Neural progenitor cell (in vitro differentiated cells): ENCODE data around the gene GRIK1. TPM values are rescaled to one million over a fixed set of nuclear protein-coding genes. Genes with fewer than 3 reads are reported as not detected.

Experiments used
- DNase-seq: peaks from one replicate; pipeline ENCODE4 v3.0.0-alpha.2; 2016; ENCODE audit warnings: low spot score
- H2AFZ ChIP-seq: fragments of 200-600 bp; sonication (generic); replicated peaks from 2 replicates; pipeline ENCODE4 v1.6.1; 2016; ENCODE audit warnings: antibody characterized with exemption
- H3F3A ChIP-seq: fragments of 200-600 bp; sonication (generic); 2 replicates; pipeline ENCODE4 v1.6.1; 2016; ENCODE audit warnings: antibody characterized with exemption, low read depth
- H3K27ac ChIP-seq: fragments of 200-600 bp; sonication (generic); 2 replicates; pipeline ENCODE4 v1.5.1; 2016; ENCODE audit warnings: mild to moderate bottlenecking
- H3K27me3 ChIP-seq: fragments of 200-600 bp; sonication (generic); 2 replicates; pipeline ENCODE4 v1.6.1; 2016; ENCODE audit warnings: mild to moderate bottlenecking, moderate library complexity
- H3K36me3 ChIP-seq: fragments of 200-600 bp; sonication (generic); 2 replicates; pipeline ENCODE4 v1.5.1; 2016
- H3K4me1 ChIP-seq: fragments of 200-600 bp; sonication (generic); 2 replicates; pipeline ENCODE4 v1.6.1; 2016; ENCODE audit warnings: mixed run types
- H3K4me2 ChIP-seq: fragments of 200-600 bp; sonication (generic); 2 replicates; pipeline ENCODE4 v1.6.1; 2016
- H3K4me3 ChIP-seq: fragments of 200-600 bp; sonication (generic); 2 replicates; pipeline ENCODE4 v1.5.1; 2016
- H3K79me2 ChIP-seq: fragments of 200-600 bp; sonication (generic); 2 replicates; pipeline ENCODE4 v1.6.1; 2016; ENCODE audit warnings: low read depth
- H3K9ac ChIP-seq: fragments of 200-600 bp; sonication (generic); 2 replicates; pipeline ENCODE4 v1.6.1; 2016
- H3K9me3 ChIP-seq: fragments of 200-600 bp; sonication (generic); 2 replicates; pipeline ENCODE4 v1.5.1; 2016; ENCODE audit warnings: low read depth
- H4K20me1 ChIP-seq: fragments of 200-600 bp; sonication (generic); 2 replicates; pipeline ENCODE4 v1.6.1; 2016; ENCODE audit warnings: low read depth
- H3K27ac Mint-ChIP-seq: 3 replicates; pipeline ENCODE4 v1.8.0; 2021; ENCODE audit warnings: mixed read lengths
- H3K27me3 Mint-ChIP-seq: 2 replicates; pipeline ENCODE4 v1.8.0; 2022; ENCODE audit warnings: low read depth, mild to moderate bottlenecking, inconsistent platforms, moderate library complexity, mixed read lengths; ENCODE audit not compliant: insufficient read depth
- H3K36me3 Mint-ChIP-seq: 3 replicates; pipeline ENCODE4 v1.8.0; 2021; ENCODE audit warnings: mixed read lengths
- H3K4me1 Mint-ChIP-seq: 3 replicates; pipeline ENCODE4 v1.8.0; 2021; ENCODE audit warnings: mixed read lengths
- H3K4me3 Mint-ChIP-seq: 3 replicates; pipeline ENCODE4 v1.8.0; 2021; ENCODE audit warnings: mild to moderate bottlenecking, moderate library complexity, mixed read lengths
- H3K9me3 Mint-ChIP-seq: 3 replicates; pipeline ENCODE4 v1.8.0; 2020; ENCODE audit warnings: mixed read lengths
- CTCF ChIP-seq: fragments of 200-600 bp; sonication (generic); IDR thresholded peaks from 2 replicates; pipeline ENCODE4 v1.5.1; 2017; ENCODE audit warnings: antibody characterized with exemption, mild to moderate bottlenecking
- EZH2 ChIP-seq: fragments of 200-600 bp; sonication (generic); IDR thresholded peaks from 2 replicates; pipeline ENCODE4 v1.6.1; 2017; ENCODE audit warnings: antibody characterized with exemption, mild to moderate bottlenecking, moderate library complexity
- EZH2phosphoT487 ChIP-seq: fragments of 200-600 bp; sonication (generic); IDR thresholded peaks from 2 replicates; pipeline ENCODE4 v1.6.1; 2017; ENCODE audit warnings: antibody characterized with exemption
- total RNA-seq: library from RNA; depleted of rRNA; stranded (reverse); fragments of >200 nt; gene quantifications from 2 replicates; pipeline ENCODE4 v1.2.3, GENCODE V29; 2015; ENCODE audit warnings: low replicate concordance

The GRIK1 gene
- total RNA-seq, 1 donor from 2014 or later = 1.6 TPM

GRCh38 chr21:29730281-29730680, 209.5 kb downstream of the GRIK1 start:
- no peak overlapping the region for H2AFZ ChIP-seq
- H3K27me3 ChIP-seq = no peaks in the 10 kb centered on the region
- Mint-ChIP-seq H3K27ac (no peak overlapping the region), H3K36me3 (peaks cover 3% of the 10 kb centered on the region), H3K27me3 (no peaks in the 10 kb centered on the region), H3K4me3 (no peak overlapping the region), H3K4me1 (peaks cover 9% of the 10 kb centered on the region), H3K9me3 (peaks cover 4% of the 10 kb centered on the region)
- H3K27ac ChIP-seq = no peak overlapping the region
- no peak for DNase-seq
- no peaks in the 10 kb centered on the region for H4K20me1 ChIP-seq
- no peaks in the 10 kb centered on the region for H3K79me2 ChIP-seq
- no peak overlapping the region for H3K4me2 ChIP-seq
- no peaks in the 10 kb centered on the region for H3K36me3 ChIP-seq
- no peaks in the 10 kb centered on the region for H3K9me3 ChIP-seq
- H3K4me1 ChIP-seq = peaks cover 3% of the 10 kb centered on the region
- H3F3A ChIP-seq = no peaks in the 10 kb centered on the region
- H3K9ac ChIP-seq = no peak overlapping the region
- TF ChIP-seq CTCF (no peak), EZH2 (no peak)
- no peak overlapping the region for H3K4me3 ChIP-seq

GRCh38 chr21:29726044-29726443, 213.8 kb downstream of the GRIK1 start:
- Histone ChIP-seq H3K27me3 (no peaks in the 10 kb centered on the region), H3F3A (peaks cover 12% of the 10 kb centered on the region), H3K79me2 (no peaks in the 10 kb centered on the region), H3K9ac (no peak overlapping the region), H3K4me1 (peaks cover 14% of the 10 kb centered on the region), H3K36me3 (no peaks in the 10 kb centered on the region), H2AFZ (no peak overlapping the region), H3K27ac (no peak overlapping the region), H3K4me2 (no peak overlapping the region), H4K20me1 (no peaks in the 10 kb centered on the region), H3K4me3 (no peak overlapping the region), H3K9me3 (no peaks in the 10 kb centered on the region)
- H3K9me3 Mint-ChIP-seq = peaks cover 2% of the 10 kb centered on the region
- H3K27me3 Mint-ChIP-seq = peaks cover 3% of the 10 kb centered on the region
- TF ChIP-seq EZH2 (no peak), EZH2phosphoT487 (no peak), CTCF (no peak)
- H3K36me3 Mint-ChIP-seq = peaks cover 3% of the 10 kb centered on the region
- H3K4me1 Mint-ChIP-seq = peaks cover 20% of the 10 kb centered on the region
- no peak overlapping the region for H3K27ac Mint-ChIP-seq
- no peak overlapping the region for H3K4me3 Mint-ChIP-seq
- DNase-seq = no peak

GRCh38 chr21:29725025-29725736, 214.6 kb downstream of the GRIK1 start:
- Histone ChIP-seq H3F3A (peaks cover 20% of the 10 kb centered on the region), H2AFZ (no peak overlapping the region), H3K79me2 (no peaks in the 10 kb centered on the region), H3K9me3 (no peaks in the 10 kb centered on the region), H3K27me3 (no peaks in the 10 kb centered on the region), H3K4me1 (peaks cover 23% of the 10 kb centered on the region), H4K20me1 (no peaks in the 10 kb centered on the region), H3K9ac (no peak overlapping the region), H3K36me3 (no peaks in the 10 kb centered on the region), H3K4me2 (no peak overlapping the region), H3K27ac (no peak overlapping the region), H3K4me3 (no peak overlapping the region)
- H3K27me3 Mint-ChIP-seq = peaks cover 3% of the 10 kb centered on the region
- H3K4me3 Mint-ChIP-seq = no peak overlapping the region
- no peak overlapping the region for H3K27ac Mint-ChIP-seq
- DNase-seq = no peak
- peaks cover 28% of the 10 kb centered on the region for H3K4me1 Mint-ChIP-seq
- TF ChIP-seq EZH2 (no peak), EZH2phosphoT487 (no peak), CTCF (no peak)
- peaks cover 2% of the 10 kb centered on the region for H3K9me3 Mint-ChIP-seq
- peaks cover 3% of the 10 kb centered on the region for H3K36me3 Mint-ChIP-seq
